ENCODE results near the gene MYL7. TPM values are rescaled to one million over a fixed set of nuclear protein-coding genes. Genes with fewer than 3 reads are reported as not detected.

MYL7 gene
- total and polyA plus RNA-seq, 2 of the 13 experiments (the other 11 are each of a cell fraction or from before 2014, with no cell fraction given): 1.8 TPM; not detected in 1

DNA sequence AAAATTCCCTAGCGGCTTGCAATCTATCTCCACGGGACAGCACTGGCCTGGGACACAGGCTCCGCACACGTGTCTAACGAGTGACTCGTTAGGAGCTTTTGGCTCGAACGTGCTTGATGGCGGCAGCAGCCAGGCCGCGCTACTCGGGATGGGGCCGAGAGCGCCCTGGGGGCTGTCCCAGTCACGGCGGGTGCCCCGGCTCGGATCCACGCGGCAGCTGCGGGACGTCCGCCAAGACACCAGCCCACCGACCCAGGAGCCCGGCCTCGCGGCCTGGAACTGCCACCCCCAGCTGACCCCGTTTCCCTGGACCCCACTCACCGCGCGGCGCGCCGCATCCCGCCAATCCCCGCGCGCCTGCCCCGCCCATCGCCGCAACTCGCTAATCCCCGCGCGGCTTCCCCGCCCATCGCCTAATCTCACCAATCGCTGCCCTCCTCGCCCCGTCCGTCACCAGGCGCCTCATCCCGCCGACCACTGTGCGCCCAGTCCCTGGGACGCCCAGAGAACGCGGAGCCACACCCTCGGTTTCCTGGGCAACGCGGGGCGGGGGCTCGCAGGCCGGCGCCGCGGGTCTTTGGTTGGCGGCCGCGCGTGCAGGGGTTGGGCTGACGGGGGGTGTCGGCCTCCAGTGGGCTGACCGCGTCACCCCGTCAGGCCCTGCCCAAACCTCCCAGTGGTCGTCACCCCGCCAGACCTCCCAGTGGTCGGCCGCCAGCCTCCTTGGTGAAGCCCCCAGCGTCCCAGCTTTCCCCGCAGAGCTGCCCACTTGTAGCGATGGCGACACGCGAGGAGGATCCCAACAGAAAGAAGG lies 17.7 kb downstream of the MYL7 start, which contains the start of gene POLD2 (continued):
- TF ChIP-seq, protein P1, sequence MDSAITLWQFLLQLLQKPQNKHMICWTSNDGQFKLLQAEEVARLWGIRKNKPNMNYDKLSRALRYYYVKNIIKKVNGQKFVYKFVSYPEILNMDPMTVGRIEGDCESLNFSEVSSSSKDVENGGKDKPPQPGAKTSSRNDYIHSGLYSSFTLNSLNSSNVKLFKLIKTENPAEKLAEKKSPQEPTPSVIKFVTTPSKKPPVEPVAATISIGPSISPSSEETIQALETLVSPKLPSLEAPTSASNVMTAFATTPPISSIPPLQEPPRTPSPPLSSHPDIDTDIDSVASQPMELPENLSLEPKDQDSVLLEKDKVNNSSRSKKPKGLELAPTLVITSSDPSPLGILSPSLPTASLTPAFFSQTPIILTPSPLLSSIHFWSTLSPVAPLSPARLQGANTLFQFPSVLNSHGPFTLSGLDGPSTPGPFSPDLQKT (CRISPR knock-in tag; IDR thresholded peaks at IDR 0.05; ENCODE audit: borderline replicate concordance): no peak
- TF ChIP-seq ZNF563 (CRISPR knock-in tag; IDR thresholded peaks at IDR 0.05) (peak; percentile 90), ZNF543 (CRISPR knock-in tag; IDR thresholded peaks at IDR 0.05) (peak; percentile 90; the same call in 1 of the 2 replicates), NFE2L1 (CRISPR knock-in tag; IDR thresholded peaks at IDR 0.05; ENCODE audit: borderline replicate concordance) (no peak), ZZZ3 (CRISPR knock-in tag; IDR thresholded peaks at IDR 0.05; ENCODE audit: borderline replicate concordance) (no peak), SRY (CRISPR knock-in tag; IDR thresholded peaks at IDR 0.05) (peak; percentile 95), ZNF619 (CRISPR knock-in tag; IDR thresholded peaks at IDR 0.05) (no peak), MAFK (conservative IDR thresholded peaks at IDR 0.05 in 1 of 2, IDR thresholded peaks at IDR 0.05 in 1 of 2; ENCODE audit: low read length in 2 of 2) (no peak), RXRB (CRISPR knock-in tag; IDR thresholded peaks at IDR 0.05; ENCODE audit: borderline replicate concordance) (peak; percentile 39; the same call in 1 of the 2 replicates), ZNF883 (CRISPR knock-in tag; IDR thresholded peaks at IDR 0.05; ENCODE audit: not compliant biosample characterization) (peak; percentile 73), ZSCAN9 (CRISPR knock-in tag; IDR thresholded peaks at IDR 0.05; ENCODE audit: borderline replicate concordance) (0 out of 2 replicates have a peak, but pooled peaks have one; percentile 39), MEIS2 (CRISPR knock-in tag; IDR thresholded peaks at IDR 0.05) (no peak), NR2F2 (IDR thresholded peaks at IDR 0.05; ENCODE audit: borderline replicate concordance, low read depth) (no peak), BCLAF1 (IDR thresholded peaks at IDR 0.05) (no peak), CENPT (CRISPR knock-in tag; IDR thresholded peaks at IDR 0.05; ENCODE audit: low read depth) (peak; percentile 86; the same call in 1 of the 2 replicates)
- TF ChIP-seq, protein P2, sequence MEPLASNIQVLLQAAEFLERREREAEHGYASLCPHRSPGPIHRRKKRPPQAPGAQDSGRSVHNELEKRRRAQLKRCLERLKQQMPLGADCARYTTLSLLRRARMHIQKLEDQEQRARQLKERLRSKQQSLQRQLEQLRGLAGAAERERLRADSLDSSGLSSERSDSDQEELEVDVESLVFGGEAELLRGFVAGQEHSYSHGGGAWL (CRISPR knock-in tag; IDR thresholded peaks at IDR 0.05): peak; percentile 71
- TF ChIP-seq, protein P3, sequence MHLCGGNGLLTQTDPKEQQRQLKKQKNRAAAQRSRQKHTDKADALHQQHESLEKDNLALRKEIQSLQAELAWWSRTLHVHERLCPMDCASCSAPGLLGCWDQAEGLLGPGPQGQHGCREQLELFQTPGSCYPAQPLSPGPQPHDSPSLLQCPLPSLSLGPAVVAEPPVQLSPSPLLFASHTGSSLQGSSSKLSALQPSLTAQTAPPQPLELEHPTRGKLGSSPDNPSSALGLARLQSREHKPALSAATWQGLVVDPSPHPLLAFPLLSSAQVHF (CRISPR knock-in tag; IDR thresholded peaks at IDR 0.05): peak; percentile 50
- TF ChIP-seq, protein P4, sequence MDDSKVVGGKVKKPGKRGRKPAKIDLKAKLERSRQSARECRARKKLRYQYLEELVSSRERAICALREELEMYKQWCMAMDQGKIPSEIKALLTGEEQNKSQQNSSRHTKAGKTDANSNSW (CRISPR knock-in tag; IDR thresholded peaks at IDR 0.05; ENCODE audit: borderline replicate concordance): no peak
- TF ChIP-seq, protein P5, sequence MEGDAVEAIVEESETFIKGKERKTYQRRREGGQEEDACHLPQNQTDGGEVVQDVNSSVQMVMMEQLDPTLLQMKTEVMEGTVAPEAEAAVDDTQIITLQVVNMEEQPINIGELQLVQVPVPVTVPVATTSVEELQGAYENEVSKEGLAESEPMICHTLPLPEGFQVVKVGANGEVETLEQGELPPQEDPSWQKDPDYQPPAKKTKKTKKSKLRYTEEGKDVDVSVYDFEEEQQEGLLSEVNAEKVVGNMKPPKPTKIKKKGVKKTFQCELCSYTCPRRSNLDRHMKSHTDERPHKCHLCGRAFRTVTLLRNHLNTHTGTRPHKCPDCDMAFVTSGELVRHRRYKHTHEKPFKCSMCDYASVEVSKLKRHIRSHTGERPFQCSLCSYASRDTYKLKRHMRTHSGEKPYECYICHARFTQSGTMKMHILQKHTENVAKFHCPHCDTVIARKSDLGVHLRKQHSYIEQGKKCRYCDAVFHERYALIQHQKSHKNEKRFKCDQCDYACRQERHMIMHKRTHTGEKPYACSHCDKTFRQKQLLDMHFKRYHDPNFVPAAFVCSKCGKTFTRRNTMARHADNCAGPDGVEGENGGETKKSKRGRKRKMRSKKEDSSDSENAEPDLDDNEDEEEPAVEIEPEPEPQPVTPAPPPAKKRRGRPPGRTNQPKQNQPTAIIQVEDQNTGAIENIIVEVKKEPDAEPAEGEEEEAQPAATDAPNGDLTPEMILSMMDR (CRISPR knock-in tag; IDR thresholded peaks at IDR 0.05): 0 out of 2 replicates have a peak, but pooled peaks have one; percentile 4
